Endothelial cell (in vitro differentiated cells): ENCODE data around the gene WDR6. TPM values are rescaled to one million over a fixed set of nuclear protein-coding genes. Genes with fewer than 3 reads are reported as not detected.

ENCODE experiments used
- DNase-seq: peaks from one replicate; pipeline ENCODE4 v3.0.0; 2021; ENCODE audit warnings: low spot score
- H3K27ac Mint-ChIP-seq: one replicate; pipeline ENCODE4 v1.8.0; 2021; ENCODE audit warnings: mixed read lengths, inconsistent platforms; ENCODE audit not compliant: unreplicated experiment
- H3K27me3 Mint-ChIP-seq: one replicate; pipeline ENCODE4 v1.8.0; 2021; ENCODE audit warnings: mild to moderate bottlenecking, moderate library complexity, mixed read lengths, inconsistent platforms; ENCODE audit not compliant: unreplicated experiment
- H3K36me3 Mint-ChIP-seq: one replicate; pipeline ENCODE4 v1.8.0; 2021; ENCODE audit warnings: mild to moderate bottlenecking, low read depth, mixed read lengths, inconsistent platforms; ENCODE audit not compliant: unreplicated experiment
- H3K4me1 Mint-ChIP-seq: one replicate; pipeline ENCODE4 v1.8.0; 2021; ENCODE audit warnings: mild to moderate bottlenecking, mixed read lengths, inconsistent platforms; ENCODE audit not compliant: unreplicated experiment
- H3K4me3 Mint-ChIP-seq: one replicate; pipeline ENCODE4 v1.8.0; 2021; ENCODE audit warnings: mild to moderate bottlenecking, mixed read lengths, inconsistent platforms; ENCODE audit not compliant: unreplicated experiment
- H3K9me3 Mint-ChIP-seq: one replicate; pipeline ENCODE4 v1.8.0; 2021; ENCODE audit warnings: mixed read lengths, inconsistent platforms; ENCODE audit not compliant: unreplicated experiment
- total RNA-seq: library from RNA; stranded (reverse); fragmentation: NEBNext Ultra II Directional; extraction: Animal tissue kit (Norgen Biotek cat#: 25700); gene quantifications from one replicate; pipeline ENCODE4 v1.2.1, GENCODE V29; 2021; ENCODE audit not compliant: unreplicated experiment
- TF ChIP-seq, protein P1 (sequence below): fragments of 200-600 bp; sonication (generic); IDR thresholded peaks from one replicate; pipeline ENCODE4 v1.5.0; 2021; ENCODE audit warnings: antibody characterized with exemption; ENCODE audit not compliant: unreplicated experiment

WDR6 gene
- total RNA-seq, 1 donor from 2014 or later = 148 TPM

DNA sequence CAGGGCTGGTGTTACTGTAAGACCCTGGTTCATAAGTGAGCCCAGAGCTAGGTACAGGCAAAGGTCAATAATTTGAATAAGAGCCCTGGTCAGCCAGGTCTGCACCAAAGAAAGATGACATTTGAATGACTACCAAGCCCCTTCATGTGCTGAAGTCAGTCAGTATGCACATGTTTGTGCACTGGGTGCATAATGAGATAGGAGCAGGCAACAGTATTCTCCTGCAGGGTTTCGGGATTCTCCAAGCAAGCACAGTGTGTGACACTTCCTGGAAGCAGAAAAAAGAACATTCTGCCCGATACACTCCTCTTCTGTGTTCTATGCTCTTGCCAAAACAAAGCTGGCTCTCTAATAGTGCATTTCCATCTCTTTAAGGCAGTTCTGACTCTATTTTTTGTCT is 27.5 kb downstream of the WDR6 start:
- Mint-ChIP-seq H3K27me3 (peaks cover 1% of the 10 kb centered on the region), H3K9me3 (no peaks in the 10 kb centered on the region), H3K27ac (no peak overlapping the region), H3K4me1 (no peaks in the 10 kb centered on the region), H3K4me3 (peak overlapping the region; percentile 26), H3K36me3 (peaks cover 23% of the 10 kb centered on the region)
- TF ChIP-seq, protein P1, sequence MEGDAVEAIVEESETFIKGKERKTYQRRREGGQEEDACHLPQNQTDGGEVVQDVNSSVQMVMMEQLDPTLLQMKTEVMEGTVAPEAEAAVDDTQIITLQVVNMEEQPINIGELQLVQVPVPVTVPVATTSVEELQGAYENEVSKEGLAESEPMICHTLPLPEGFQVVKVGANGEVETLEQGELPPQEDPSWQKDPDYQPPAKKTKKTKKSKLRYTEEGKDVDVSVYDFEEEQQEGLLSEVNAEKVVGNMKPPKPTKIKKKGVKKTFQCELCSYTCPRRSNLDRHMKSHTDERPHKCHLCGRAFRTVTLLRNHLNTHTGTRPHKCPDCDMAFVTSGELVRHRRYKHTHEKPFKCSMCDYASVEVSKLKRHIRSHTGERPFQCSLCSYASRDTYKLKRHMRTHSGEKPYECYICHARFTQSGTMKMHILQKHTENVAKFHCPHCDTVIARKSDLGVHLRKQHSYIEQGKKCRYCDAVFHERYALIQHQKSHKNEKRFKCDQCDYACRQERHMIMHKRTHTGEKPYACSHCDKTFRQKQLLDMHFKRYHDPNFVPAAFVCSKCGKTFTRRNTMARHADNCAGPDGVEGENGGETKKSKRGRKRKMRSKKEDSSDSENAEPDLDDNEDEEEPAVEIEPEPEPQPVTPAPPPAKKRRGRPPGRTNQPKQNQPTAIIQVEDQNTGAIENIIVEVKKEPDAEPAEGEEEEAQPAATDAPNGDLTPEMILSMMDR = no peak
- no peak for DNase-seq

- Mint-ChIP-seq H3K9me3 (no peaks in the 10 kb centered on the region), H3K4me3 (no peak overlapping the region), H3K4me1 (no peaks in the 10 kb centered on the region), H3K27ac (no peak overlapping the region), H3K27me3 (peaks cover 1% of the 10 kb centered on the region), H3K36me3 (peaks cover 23% of the 10 kb centered on the region)
- no peak for DNase-seq
- TF ChIP-seq, protein P1 = no peak
Measured at GRCh38 chr3:49035281-49035680, 28.1 kb downstream of the WDR6 start.

GRCh38 chr3:49053543-49053942 is 46.4 kb downstream of the WDR6 start:
- H3K27ac Mint-ChIP-seq = no peak overlapping the region
- H3K27me3 Mint-ChIP-seq = peaks cover 6% of the 10 kb centered on the region

GRCh38 chr3:49054344-49054862 is 47.2 kb downstream of the WDR6 start:
- peaks cover 40% of the 10 kb centered on the region for H3K36me3 Mint-ChIP-seq
- H3K27me3 Mint-ChIP-seq = peaks cover 4% of the 10 kb centered on the region
- TF ChIP-seq, protein P1 = no peak
- no peak overlapping the region for H3K27ac Mint-ChIP-seq
- H3K9me3 Mint-ChIP-seq = no peaks in the 10 kb centered on the region
- no peak overlapping the region for H3K4me3 Mint-ChIP-seq
- peaks cover 3% of the 10 kb centered on the region for H3K4me1 Mint-ChIP-seq
- no peak for DNase-seq

More at GRCh38 chr3:49053543-49053942, 46.4 kb downstream of the WDR6 start:
- peaks cover 40% of the 10 kb centered on the region for H3K36me3 Mint-ChIP-seq
- no peak for DNase-seq
- no peak overlapping the region for H3K4me3 Mint-ChIP-seq
- H3K9me3 Mint-ChIP-seq = no peaks in the 10 kb centered on the region
- TF ChIP-seq, protein P1 = no peak
- peaks cover 3% of the 10 kb centered on the region for H3K4me1 Mint-ChIP-seq

DNA sequence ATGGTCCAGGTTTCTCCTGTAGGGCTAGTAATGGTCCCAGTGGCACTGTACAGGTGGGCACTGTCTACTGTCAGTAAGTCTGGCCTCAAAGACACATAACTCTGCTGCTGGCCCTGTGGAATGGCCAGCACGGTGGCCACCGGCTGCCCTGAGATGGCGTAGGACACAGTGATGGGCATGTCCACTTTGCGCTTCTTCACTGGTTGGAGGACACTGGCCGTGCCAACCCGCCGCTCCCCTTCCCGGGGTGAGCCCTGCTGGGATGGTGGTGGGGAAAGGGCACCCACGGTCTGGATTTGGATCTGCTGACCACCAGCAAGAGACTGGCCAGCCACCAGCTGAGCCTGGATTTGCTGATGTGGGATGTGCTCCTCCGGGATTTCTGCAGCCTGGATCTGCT is 50.1 kb downstream of the WDR6 start:
- Mint-ChIP-seq H3K27me3 (no peaks in the 10 kb centered on the region), H3K4me1 (peaks cover 3% of the 10 kb centered on the region), H3K36me3 (peaks cover 29% of the 10 kb centered on the region), H3K9me3 (no peaks in the 10 kb centered on the region), H3K4me3 (peak overlapping the region; percentile 65), H3K27ac (no peak overlapping the region)
- TF ChIP-seq, protein P1 = no peak
- DNase-seq = no peak
